HG02610 (cell line): ENCODE measurements around the gene CST11.
"Not testable (repeated sequence)": the region's sequence is repeated elsewhere in the genome, so short reads cannot be mapped to it uniquely, and the experiment has no call there.

ENCODE experiments used
- ATAC-seq: cut with Tn5 transposase; IDR thresholded peaks from one replicate; pipeline ENCODE4 v1.9.1; 2021; ENCODE audit warnings: mild to moderate bottlenecking, moderate library complexity; ENCODE audit not compliant: unreplicated experiment

The CST11 gene, protein sequence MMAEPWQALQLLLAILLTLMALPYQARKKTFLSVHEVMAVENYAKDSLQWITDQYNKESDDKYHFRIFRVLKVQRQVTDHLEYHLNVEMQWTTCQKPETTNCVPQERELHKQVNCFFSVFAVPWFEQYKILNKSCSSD

DNA sequence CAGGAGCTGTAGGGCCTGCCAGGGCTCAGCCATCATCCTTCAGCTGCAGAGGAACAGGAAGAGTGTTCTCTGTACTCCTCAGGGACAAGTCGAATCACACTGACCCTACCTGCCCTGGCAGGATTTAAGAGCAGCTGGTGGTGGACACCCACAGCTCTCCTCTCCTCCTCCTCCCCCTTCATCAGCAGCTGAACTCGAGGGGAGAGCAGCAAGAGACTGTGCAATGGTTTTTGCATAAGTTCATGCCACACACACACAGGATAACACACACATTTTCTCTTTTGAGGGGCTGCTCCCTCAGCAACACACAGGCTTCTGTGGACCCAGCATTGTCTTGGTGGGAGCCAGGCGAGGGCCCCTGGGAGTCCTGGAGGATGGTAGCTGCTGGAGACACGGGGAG lies at the start of gene CST11:
TSS of gene CST11 (minus strand) at position 101 of the 400 bp plus-strand sequence. CDS start at position 36, 65 bp downstream.
- no peak for ATAC-seq

- ATAC-seq: no peak
These were observed 49.2 kb upstream of the CST11 start for GRCh38 chr20:23501926-23502325.

DNA sequence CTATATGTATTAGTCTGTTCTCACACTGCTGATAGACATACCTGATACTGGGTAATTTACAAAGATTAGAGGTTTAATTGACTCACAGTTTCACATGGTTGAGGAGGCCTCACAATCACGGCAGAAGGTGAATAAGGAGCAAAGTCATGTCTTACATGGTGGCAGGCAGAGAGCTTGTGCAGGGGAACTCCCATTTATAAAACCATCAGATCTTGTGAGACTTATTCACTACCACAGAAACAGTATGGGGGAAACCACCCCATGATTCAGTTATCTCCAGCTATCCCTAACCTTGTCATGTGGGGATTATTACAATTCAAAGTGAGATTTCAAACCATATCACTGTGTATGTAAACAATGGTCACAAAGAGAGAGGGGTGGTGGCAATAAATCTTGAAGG lies 44.9 kb upstream of the CST11 start:
- ATAC-seq: no peak

DNA sequence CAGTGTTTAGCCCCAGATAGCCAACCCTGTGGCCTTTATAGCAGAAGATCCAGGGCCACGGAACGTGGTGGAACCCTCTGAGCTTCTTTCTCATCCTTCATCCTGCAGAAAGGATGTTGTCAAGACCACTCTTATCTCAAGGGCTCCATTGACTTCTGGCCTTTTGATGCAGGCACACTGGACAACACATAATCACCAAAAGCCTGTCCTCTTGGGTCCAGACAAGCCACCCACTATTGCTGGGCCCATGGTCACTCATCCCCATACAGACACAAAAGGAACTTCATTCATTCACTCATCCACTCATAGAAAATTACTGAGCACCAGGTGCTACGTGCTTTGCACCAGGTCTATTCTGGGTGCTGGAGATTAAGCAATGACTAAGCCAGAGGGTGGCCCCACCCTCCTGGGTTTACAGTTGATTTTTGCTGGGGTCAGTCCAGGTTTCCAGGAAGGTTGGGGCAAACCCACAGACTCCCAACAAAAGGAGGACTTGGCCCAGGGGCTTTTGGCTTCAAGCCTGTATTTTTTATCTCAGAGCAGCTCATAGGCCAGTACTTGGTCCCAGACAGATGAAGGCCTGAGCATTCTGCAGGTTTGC lies 40.6 kb upstream of the CST11 start:
- ATAC-seq: no peak

GRCh38 chr20:23492292-23492691 lies 39.6 kb upstream of the CST11 start:
- no peak for ATAC-seq

DNA sequence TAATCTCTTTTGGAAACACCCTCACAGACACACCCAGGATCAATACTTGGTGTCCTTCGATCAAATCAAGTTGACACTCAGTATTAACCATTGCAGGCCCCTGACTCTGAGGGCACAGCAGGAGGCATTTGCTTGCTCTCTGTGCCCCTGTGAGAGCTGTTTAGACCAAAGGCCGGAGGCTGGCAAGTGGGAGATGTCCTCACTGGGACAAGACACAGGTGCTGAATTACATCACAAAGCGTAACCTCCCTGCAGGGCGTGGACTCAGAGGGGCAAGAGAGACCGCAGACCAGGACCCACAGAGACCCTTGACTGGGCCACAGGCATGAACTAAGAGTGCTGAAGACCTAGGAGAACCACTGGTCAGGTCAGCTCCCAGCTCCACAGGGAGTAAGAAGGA lies 38.1 kb upstream of the CST11 start, which contains the start of gene CST8:
TSS of gene CST8 (plus strand) at position 301 of the 400 bp plus-strand sequence. CDS start 551 bp downstream, outside the sequence.
- ATAC-seq: no peak

DNA sequence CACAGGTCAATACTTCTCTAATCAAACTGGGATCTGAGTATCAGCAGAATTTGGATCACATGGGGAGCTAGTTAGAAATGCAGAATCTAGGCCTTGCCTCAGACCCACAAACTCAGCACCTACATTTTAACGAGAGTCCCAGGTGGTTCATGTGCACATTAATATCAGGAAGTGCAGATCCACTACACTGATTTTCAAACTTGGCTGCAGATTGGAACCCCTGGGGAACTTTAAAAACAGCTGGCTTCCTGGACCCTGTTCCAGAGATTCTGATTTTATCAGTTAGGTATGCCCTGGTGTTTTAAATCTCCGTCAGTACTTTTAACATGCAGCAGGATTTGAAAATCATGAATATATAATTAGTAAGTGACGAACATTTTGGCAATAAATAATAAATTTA lies 36.3 kb upstream of the CST11 start:
- no peak for ATAC-seq

- no peak for ATAC-seq
These were observed 35.8 kb upstream of the CST11 start for GRCh38 chr20:23488470-23488869.

DNA sequence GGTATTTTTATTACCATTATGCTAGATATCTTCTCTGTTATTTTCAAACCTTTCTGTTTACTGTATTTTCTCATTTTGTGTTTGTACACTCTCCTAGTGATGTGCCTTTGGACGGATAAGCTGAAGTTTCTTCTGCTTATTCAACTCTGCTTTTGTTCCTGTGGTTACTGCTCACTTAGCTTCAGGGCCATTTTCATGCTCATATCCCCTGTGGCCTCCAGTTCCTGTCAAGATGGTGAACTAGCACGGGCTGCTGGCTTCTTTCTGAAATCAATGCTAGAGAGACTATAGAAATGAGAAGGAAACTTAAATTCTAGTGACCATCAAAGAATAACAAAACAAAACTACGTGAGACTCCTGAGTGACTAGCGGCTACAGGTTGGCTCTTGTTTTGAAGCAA lies 31.4 kb upstream of the CST11 start:
- no peak for ATAC-seq

DNA sequence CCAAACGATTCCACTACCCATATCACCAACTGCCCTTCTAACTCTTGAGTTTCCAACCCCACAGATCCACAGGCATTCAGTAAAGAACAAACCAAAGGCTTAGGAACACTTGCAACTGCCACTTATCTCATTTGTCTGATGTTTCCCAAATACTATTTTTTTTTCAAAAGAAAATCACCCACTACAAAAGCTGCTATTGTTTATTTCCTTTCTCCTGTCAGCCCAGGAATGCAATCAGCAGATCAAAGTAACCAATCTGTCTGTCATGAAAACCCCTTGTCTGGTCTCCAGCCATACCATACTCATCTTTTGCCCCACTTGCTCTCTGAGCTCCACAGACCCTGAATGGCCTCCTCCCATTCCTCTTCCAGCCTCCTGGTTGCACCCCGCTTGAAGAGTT lies 29.5 kb upstream of the CST11 start:
- no peak for ATAC-seq

GRCh38 chr20:23479043-23479442 lies 26.4 kb upstream of the CST11 start:
- ATAC-seq: no peak

GRCh38 chr20:23477223-23477622 lies 24.5 kb upstream of the CST11 start:
- no peak for ATAC-seq

DNA sequence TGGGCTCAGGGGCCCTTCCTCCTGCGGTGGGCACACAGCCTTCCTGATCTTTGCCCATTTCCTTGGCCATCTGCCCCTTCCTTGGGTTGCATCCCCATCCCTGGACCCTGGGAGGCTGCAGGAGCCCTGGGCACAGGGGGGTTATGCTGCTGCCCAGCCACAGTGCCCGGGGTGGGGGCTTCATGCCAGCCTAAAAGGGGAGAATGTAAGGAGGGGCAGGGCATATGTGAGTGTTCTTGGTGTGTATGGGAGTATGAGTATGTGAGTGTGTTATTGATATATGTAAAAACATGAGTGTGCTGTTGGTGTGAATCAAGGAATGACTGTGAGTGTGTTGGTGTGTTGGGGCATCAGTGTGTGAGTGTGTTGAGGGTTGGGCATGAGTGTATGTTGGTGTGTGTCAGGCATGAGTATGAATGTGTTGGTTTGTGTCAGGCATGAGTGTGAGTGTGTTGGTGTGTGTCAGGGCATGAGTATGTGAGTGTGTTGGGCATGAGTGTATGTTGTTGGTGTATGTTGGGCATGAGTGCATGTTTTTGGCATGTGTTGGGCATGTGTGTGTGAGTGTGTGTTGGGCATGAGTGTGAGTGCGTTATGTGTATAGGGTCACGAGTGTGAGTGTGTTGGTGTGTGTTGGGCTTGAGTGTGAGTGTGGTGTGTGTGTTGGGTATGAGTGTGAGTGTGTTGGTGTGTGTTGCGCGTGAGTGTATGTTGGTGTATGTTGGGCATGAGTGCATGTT lies 23.5 kb upstream of the CST11 start:
- ATAC-seq: no peak

- ATAC-seq: no peak
These were observed 22.7 kb upstream of the CST11 start for GRCh38 chr20:23475395-23475794.

DNA sequence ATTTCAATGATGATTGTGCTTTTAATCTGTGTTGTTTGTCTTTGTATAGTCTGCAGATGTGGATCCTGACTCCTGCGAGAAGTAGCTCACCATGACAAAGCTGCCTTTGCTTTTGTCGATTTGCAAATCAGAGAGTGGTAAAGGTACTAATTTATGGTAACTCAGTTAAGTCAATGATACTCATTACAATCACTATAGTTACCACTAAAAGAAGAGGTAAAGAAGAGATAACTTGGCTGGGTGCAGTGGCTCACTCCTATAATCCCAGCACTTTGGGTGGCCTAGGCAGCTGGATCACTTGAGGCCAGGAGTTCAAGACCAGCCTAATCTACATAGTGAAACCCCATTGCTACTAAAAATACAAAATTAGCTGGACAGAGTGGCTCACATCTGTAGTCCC lies 20.6 kb upstream of the CST11 start:
- ATAC-seq: not testable (repeated sequence)

GRCh38 chr20:23472306-23472705 lies 19.6 kb upstream of the CST11 start:
- not testable (repeated sequence) for ATAC-seq

DNA sequence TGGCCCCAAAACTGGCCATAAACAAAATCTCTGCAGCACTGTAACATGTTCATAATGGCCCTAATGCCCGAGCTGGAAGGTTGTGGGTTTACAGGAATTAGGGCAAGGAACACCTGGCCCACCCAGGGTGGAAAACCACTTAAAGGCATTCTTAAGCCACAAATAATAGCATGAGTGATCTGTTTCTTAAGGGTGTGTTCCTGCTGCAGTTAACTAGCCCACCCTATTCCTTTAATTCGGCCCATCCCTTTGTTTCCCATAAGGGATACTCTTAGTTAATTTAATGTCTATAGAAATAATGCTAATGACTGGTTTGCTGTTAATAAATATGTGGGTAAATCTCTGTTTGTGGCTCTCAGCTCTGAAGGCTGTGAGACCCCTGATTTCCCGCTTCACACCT lies 14.3 kb upstream of the CST11 start:
- ATAC-seq: not testable (repeated sequence)

GRCh38 chr20:23461180-23461579 lies 8.5 kb upstream of the CST11 start:
- no peak for ATAC-seq

DNA sequence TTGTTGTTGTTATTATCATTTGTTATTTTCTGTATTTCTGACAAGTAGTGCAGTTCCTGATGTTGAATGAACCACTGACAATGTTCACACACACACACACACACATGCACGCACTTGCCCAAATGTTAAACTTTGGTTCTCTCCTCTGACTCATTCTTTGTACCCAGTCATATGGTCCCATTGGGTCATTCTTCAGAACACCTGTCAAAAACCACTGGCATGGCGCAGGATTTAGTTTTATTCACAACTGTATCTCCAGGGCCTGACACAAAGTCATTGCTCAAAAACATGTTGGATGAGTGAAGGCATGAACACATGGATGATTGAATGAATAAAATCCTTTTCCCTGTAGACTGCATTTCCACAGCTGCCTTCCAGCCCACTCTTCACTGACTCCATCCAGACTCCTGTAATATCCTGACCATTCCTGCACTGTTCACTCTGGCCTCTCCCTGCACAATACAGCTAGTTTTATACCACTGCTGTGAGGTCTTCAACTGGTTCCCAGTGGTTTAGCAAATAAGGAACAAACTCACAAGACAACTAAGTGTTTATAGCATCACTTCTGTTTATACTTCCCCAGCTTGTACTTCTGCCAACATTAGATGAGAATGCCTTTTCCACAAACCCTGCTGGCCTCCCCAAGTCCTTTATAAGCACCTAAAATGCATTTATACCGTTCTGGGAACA lies 6.9 kb upstream of the CST11 start:
- ATAC-seq: no peak

DNA sequence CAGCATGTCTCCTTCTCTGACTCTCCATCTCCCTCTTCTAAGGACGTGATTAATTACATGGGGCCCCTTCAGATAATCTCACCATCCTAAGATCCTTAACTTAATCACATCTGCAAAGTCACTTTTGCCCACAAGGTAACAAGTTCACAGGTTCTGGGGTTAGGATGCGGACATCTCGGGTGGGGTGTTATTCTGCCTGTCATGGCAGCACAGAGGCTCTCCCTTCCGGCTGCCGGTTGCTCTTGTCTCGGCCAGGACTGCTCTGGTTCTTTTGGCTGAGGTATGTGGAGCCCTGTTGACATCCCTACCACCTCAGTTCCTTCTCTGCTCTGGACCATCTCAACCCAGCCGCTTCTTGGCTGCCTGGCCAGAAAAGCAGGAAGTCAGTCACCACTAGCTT lies 4.2 kb upstream of the CST11 start:
- no peak for ATAC-seq

DNA sequence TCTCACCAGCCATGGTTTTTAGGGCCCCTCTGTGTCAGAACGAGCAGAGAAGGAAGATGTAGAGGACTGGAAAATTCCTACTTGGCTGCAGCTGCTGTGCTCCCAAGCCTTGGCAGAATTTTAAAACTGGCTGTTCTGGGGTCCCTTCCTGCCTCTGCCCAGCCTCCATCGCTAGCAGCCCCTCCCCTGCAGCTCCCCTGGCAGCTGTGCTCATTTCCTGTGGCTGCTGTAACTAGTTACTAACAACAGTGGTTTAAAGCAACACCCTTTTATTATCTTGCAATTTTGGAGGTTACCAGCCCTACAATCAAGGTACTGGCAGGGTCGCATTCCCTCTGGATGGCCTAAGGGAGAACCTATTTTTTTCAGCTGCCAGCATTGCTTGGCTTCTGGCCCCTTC lies 3.7 kb upstream of the CST11 start:
- ATAC-seq: no peak

DNA sequence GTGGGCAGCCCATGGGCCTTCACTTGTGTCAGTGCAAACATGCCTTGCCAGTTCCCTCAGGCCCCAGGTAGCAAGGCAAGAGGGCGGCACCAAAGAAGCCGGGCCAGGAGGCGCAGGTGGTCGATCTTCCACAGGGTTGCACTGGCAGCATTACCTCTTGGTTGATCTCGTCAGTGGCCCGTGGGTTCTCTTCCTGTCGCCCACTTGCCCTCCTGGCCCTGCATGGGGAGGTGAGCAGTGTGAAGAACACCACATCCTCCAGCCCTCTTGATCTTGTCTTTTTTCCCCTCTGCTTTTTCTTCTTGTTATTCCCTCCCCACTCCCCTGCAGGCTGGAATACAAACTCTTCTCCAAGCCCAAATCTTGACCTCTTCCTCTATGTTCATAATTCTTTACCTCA lies 3.0 kb upstream of the CST11 start:
- ATAC-seq: no peak
